ENCODE measurements around the gene CD2. TPM values are rescaled to one million over a fixed set of nuclear protein-coding genes. Genes with fewer than 3 reads are reported as not detected.
A peak's percentile ranks its signal among the peaks of the same experiment; 100 is the strongest.

The CD2 gene, protein sequence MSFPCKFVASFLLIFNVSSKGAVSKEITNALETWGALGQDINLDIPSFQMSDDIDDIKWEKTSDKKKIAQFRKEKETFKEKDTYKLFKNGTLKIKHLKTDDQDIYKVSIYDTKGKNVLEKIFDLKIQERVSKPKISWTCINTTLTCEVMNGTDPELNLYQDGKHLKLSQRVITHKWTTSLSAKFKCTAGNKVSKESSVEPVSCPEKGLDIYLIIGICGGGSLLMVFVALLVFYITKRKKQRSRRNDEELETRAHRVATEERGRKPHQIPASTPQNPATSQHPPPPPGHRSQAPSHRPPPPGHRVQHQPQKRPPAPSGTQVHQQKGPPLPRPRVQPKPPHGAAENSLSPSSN
- not detected for total RNA-seq

DNA sequence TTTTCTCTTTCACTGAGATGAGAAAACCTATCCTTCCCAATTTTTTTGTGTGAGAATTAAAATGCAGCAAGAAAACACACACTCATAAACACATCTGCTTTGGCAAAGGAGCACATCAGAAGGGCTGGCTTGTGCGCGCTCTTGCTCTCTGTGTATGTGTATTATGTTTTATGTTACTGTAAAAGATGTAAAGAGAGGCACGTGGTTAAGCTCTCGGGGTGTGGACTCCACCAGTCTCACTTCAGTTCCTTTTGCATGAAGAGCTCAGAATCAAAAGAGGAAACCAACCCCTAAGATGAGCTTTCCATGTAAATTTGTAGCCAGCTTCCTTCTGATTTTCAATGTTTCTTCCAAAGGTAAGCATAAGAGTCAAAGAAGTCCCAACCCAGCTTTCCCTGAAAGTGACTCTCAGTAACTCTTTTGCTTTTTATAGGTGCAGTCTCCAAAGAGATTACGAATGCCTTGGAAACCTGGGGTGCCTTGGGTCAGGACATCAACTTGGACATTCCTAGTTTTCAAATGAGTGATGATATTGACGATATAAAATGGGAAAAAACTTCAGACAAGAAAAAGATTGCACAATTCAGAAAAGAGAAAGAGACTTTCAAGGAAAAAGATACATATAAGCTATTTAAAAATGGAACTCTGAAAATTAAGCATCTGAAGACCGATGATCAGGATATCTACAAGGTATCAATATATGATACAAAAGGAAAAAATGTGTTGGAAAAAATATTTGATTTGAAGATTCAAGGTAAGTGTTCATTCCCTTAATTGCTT, at the start of gene CD2:
Gene CD2, plus strand, starts transcription at position 233 of the 780 bp plus-strand sequence. Its CDS starts 63 bp downstream, at position 296.
- no peaks in the 10 kb centered on the region for H3K9me3 ChIP-seq
- H3K27me3 ChIP-seq: no peaks in the 10 kb centered on the region
- no peaks in the 10 kb centered on the region for H3K4me1 ChIP-seq
- peak within 1 kb of the TSS in 1 of 2 donors; percentile 21 for H3K27ac ChIP-seq
- TF ChIP-seq, protein P1, sequence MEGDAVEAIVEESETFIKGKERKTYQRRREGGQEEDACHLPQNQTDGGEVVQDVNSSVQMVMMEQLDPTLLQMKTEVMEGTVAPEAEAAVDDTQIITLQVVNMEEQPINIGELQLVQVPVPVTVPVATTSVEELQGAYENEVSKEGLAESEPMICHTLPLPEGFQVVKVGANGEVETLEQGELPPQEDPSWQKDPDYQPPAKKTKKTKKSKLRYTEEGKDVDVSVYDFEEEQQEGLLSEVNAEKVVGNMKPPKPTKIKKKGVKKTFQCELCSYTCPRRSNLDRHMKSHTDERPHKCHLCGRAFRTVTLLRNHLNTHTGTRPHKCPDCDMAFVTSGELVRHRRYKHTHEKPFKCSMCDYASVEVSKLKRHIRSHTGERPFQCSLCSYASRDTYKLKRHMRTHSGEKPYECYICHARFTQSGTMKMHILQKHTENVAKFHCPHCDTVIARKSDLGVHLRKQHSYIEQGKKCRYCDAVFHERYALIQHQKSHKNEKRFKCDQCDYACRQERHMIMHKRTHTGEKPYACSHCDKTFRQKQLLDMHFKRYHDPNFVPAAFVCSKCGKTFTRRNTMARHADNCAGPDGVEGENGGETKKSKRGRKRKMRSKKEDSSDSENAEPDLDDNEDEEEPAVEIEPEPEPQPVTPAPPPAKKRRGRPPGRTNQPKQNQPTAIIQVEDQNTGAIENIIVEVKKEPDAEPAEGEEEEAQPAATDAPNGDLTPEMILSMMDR (IDR thresholded peaks at IDR 0.05): no peak
- intact Hi-C loops (cut with DNase I): no loop called here
- no peak within 1 kb of the TSS for H3K4me3 ChIP-seq
- DNase-seq (ENCODE audit: low spot score in 2 of 2): no peak
- H3K36me3 ChIP-seq: no peaks in the 10 kb centered on the region

DNA sequence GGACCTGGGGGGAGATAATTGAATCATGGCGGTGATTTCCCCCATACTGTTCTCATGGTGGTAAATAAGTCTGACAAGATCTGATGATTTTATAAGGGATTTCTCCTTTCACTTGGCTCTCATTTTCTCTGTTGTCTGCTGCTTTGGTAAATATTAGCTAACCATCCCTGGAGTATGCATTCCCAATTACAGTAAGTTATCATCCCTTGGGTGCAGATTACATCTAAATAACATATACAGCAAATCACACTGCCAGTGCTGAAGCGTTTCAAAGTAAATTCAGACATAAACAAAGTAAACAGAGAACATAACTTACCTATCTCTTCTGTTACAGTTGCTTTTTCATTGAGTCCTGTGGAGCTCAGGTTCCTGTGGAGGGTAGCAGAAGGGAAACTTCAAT, 48.1 kb upstream of the CD2 start:
- Histone ChIP-seq H3K4me3 (no peak overlapping the region), H3K27me3 (no peaks in the 10 kb centered on the region), H3K27ac (no peak overlapping the region), H3K36me3 (no peaks in the 10 kb centered on the region), H3K4me1 (peaks cover 0 to 6% of the 10 kb centered on the region in 2 donors), H3K9me3 (peaks cover 0 to 3% of the 10 kb centered on the region in 2 donors)
- intact Hi-C loops (cut with DNase I): no loop called here
- no peak for DNase-seq (ENCODE audit: low spot score in 2 of 2)
- TF ChIP-seq, protein P1 (IDR thresholded peaks at IDR 0.05): no peak

DNA sequence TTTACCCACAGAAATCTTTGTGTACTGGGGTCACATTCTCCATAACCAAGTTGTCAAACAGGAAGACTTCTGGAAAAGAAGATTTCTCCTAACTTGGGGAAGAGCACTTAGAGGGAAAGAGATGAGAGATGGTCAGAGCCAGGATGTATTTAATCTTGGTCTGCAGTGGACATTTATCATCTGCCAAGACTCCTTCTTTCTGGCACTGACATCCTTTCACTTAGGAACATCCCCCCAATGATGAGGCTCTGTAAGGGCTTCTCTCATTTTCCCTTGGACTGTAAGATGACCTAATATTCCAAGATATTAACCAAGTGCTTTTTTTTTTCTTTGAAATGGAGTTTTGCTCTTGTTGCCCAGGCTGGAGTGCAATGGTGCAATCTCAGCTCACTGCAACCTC, 47.4 kb upstream of the CD2 start:
- TF ChIP-seq, protein P1 (IDR thresholded peaks at IDR 0.05): no peak
- intact Hi-C loops (cut with DNase I): no loop called here
- no peak overlapping the region for H3K27ac ChIP-seq
- no peaks in the 10 kb centered on the region for H3K27me3 ChIP-seq
- DNase-seq (ENCODE audit: low spot score in 2 of 2): no peak
- no peaks in the 10 kb centered on the region for H3K36me3 ChIP-seq
- peaks cover 0 to 6% of the 10 kb centered on the region in 2 donors for H3K4me1 ChIP-seq
- H3K9me3 ChIP-seq: peaks cover 0 to 3% of the 10 kb centered on the region in 2 donors
- no peak overlapping the region for H3K4me3 ChIP-seq

DNA sequence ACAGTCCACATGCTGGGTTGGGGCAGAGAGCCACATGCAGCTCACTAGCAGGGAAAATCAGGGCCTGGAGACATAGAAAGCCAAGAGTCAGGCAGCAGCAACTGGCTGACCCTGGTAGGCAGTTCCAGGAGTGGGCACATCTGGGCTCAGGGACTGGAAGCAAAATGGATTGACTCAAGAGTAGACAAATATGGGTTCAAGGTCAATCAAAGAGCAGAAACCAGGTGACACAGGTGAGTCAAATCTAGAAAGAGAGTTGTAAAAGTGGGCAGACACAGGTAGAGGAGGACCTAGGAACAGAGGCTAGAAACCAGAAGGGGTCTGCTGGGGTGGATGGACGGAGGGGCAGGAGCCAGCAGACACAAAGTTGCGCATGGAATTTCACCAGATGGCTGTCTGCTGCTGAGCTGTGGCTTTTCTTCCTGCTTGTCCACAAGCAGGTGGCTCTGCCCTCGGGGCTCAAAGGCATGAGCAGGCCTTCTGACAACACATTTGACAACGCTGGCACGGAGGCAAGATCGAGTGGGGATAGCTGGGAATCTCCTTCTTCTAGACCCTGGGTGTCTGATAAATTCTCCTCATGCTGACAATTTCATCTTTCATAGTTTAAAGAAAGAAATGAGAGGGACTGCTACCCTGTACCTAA, 45.9 kb upstream of the CD2 start:
- no peaks in the 10 kb centered on the region for H3K27me3 ChIP-seq
- intact Hi-C loops (cut with DNase I): no loop called here
- H3K27ac ChIP-seq: no peak overlapping the region
- H3K4me1 ChIP-seq: peaks cover 0 to 6% of the 10 kb centered on the region in 2 donors
- no peak overlapping the region for H3K4me3 ChIP-seq
- TF ChIP-seq, protein P1 (IDR thresholded peaks at IDR 0.05): no peak
- no peaks in the 10 kb centered on the region for H3K9me3 ChIP-seq
- no peaks in the 10 kb centered on the region for H3K36me3 ChIP-seq
- DNase-seq (ENCODE audit: low spot score in 2 of 2): no peak

DNA sequence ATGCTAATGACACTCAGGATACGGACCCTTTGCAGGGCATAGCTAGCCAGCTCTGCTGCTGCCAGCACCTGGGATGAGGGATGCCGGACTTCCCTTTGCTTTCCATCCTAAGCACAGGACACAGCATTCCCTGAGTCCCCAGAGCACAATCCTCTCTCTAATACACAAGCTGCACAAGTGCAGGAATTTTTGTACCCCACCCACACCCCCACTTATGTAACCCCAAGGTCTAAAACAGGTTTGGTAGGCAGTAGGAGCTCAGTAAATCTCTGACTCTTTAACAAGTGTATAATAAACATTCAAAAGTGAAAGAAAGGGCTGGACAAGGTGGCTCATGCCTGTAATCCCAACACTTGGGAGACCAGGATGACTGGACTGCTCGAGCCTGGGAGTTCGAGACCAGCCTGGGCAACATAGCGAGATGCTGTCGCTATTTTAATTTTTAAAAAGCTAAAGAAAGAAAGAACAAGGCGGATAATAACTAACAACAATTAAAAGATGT, 44.5 kb upstream of the CD2 start:
- H3K27ac ChIP-seq: no peak overlapping the region
- intact Hi-C loops (cut with DNase I): no loop called here
- no peaks in the 10 kb centered on the region for H3K9me3 ChIP-seq
- H3K4me3 ChIP-seq: no peak overlapping the region
- H3K4me1 ChIP-seq: peaks cover 0 to 6% of the 10 kb centered on the region in 2 donors
- no peaks in the 10 kb centered on the region for H3K36me3 ChIP-seq
- no peak for DNase-seq (ENCODE audit: low spot score in 2 of 2)
- TF ChIP-seq, protein P1 (IDR thresholded peaks at IDR 0.05): no peak
- H3K27me3 ChIP-seq: no peaks in the 10 kb centered on the region
